H1 (cell line): Measurements from ENCODE around the gene FAM120A. TPM values are rescaled to one million over a fixed set of nuclear protein-coding genes. Genes with fewer than 3 reads are reported as not detected.

ENCODE experiments used
- EP300 ChIP-seq, 2 experiments: IDR thresholded peaks; 1 replicate in 1 of 2; 2 replicates in 1 of 2; pipeline ENCODE4 v1.6.1; 2011 to 2012; ENCODE audit warnings: low read depth in 2 of 2, low read length in 2 of 2, mild to moderate bottlenecking in 2 of 2, borderline replicate concordance in 1 of 2, inconsistent platforms in 1 of 2, moderate library complexity in 1 of 2
- SP4 ChIP-seq: IDR thresholded peaks from 2 replicates; pipeline ENCODE4 v1.6.1; 2012; ENCODE audit warnings: low read length, inconsistent platforms
- polyA plus RNA-seq, 7 experiments: library from polyadenylated mRNA; depleted of rRNA in 3 of 7; stranded (reverse) in 5 of 7; unstranded in 2 of 7; fragments of >200 nt in 5 of 7; fragments of 200-250 nt in 2 of 7; gene quantifications; 1 replicate in 5 of 7; 2 replicates in 1 of 7; 4 replicates in 1 of 7; pipeline versions ENCODE4 v1.2.1 to v1.2.3, GENCODE V29; 2011 to 2013; ENCODE audit warnings: missing spikeins in 2 of 7, mixed read lengths in 2 of 7
- total RNA-seq: library from RNA; stranded (reverse); fragmentation: NEBNext Ultra II Directional; extraction: Animal tissue kit (Norgen Biotek cat#: 25700); gene quantifications from 2 replicates; pipeline ENCODE4 v1.2.1, GENCODE V29; 2021
- TF ChIP-seq, protein P1 (sequence below): fragments of 300-600 bp; sonication (generic); IDR thresholded peaks from 2 replicates; pipeline ENCODE4 v1.7.1; 2012; ENCODE audit warnings: low read length, moderate library complexity, mild to moderate bottlenecking, inconsistent platforms; ENCODE audit not compliant: insufficient replicate concordance

FAM120A gene
- total and polyA plus RNA-seq, 2 of the 8 experiments (the other 6 are each of a cell fraction or from before 2014, with no cell fraction given) = 24.9 to 54.7 TPM

DNA sequence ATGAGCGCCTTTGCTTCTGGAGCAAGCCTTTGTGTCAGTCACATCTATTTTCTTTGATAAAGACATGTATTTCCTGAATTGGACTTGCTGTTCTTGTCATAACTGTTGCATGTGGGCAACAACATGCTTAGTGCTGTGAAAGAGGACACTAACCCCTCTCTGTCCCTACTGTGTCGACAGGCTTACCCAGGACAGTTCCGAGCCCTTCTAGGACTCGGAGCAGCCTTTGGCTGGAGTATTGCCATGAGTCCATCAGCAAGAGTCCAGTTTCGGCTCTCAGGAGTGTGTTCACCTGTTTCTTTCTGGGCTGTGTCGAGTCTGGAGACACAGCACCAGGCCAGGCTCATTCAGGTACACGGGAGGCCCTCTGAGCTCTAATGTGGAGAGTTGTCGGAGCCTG lies 88.8 kb downstream of the FAM120A start (continued):
- TF ChIP-seq, protein P1, sequence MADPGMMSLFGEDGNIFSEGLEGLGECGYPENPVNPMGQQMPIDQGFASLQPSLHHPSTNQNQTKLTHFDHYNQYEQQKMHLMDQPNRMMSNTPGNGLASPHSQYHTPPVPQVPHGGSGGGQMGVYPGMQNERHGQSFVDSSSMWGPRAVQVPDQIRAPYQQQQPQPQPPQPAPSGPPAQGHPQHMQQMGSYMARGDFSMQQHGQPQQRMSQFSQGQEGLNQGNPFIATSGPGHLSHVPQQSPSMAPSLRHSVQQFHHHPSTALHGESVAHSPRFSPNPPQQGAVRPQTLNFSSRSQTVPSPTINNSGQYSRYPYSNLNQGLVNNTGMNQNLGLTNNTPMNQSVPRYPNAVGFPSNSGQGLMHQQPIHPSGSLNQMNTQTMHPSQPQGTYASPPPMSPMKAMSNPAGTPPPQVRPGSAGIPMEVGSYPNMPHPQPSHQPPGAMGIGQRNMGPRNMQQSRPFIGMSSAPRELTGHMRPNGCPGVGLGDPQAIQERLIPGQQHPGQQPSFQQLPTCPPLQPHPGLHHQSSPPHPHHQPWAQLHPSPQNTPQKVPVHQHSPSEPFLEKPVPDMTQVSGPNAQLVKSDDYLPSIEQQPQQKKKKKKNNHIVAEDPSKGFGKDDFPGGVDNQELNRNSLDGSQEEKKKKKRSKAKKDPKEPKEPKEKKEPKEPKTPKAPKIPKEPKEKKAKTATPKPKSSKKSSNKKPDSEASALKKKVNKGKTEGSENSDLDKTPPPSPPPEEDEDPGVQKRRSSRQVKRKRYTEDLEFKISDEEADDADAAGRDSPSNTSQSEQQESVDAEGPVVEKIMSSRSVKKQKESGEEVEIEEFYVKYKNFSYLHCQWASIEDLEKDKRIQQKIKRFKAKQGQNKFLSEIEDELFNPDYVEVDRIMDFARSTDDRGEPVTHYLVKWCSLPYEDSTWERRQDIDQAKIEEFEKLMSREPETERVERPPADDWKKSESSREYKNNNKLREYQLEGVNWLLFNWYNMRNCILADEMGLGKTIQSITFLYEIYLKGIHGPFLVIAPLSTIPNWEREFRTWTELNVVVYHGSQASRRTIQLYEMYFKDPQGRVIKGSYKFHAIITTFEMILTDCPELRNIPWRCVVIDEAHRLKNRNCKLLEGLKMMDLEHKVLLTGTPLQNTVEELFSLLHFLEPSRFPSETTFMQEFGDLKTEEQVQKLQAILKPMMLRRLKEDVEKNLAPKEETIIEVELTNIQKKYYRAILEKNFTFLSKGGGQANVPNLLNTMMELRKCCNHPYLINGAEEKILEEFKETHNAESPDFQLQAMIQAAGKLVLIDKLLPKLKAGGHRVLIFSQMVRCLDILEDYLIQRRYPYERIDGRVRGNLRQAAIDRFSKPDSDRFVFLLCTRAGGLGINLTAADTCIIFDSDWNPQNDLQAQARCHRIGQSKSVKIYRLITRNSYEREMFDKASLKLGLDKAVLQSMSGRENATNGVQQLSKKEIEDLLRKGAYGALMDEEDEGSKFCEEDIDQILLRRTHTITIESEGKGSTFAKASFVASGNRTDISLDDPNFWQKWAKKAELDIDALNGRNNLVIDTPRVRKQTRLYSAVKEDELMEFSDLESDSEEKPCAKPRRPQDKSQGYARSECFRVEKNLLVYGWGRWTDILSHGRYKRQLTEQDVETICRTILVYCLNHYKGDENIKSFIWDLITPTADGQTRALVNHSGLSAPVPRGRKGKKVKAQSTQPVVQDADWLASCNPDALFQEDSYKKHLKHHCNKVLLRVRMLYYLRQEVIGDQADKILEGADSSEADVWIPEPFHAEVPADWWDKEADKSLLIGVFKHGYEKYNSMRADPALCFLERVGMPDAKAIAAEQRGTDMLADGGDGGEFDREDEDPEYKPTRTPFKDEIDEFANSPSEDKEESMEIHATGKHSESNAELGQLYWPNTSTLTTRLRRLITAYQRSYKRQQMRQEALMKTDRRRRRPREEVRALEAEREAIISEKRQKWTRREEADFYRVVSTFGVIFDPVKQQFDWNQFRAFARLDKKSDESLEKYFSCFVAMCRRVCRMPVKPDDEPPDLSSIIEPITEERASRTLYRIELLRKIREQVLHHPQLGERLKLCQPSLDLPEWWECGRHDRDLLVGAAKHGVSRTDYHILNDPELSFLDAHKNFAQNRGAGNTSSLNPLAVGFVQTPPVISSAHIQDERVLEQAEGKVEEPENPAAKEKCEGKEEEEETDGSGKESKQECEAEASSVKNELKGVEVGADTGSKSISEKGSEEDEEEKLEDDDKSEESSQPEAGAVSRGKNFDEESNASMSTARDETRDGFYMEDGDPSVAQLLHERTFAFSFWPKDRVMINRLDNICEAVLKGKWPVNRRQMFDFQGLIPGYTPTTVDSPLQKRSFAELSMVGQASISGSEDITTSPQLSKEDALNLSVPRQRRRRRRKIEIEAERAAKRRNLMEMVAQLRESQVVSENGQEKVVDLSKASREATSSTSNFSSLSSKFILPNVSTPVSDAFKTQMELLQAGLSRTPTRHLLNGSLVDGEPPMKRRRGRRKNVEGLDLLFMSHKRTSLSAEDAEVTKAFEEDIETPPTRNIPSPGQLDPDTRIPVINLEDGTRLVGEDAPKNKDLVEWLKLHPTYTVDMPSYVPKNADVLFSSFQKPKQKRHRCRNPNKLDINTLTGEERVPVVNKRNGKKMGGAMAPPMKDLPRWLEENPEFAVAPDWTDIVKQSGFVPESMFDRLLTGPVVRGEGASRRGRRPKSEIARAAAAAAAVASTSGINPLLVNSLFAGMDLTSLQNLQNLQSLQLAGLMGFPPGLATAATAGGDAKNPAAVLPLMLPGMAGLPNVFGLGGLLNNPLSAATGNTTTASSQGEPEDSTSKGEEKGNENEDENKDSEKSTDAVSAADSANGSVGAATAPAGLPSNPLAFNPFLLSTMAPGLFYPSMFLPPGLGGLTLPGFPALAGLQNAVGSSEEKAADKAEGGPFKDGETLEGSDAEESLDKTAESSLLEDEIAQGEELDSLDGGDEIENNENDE = no peak
- TF ChIP-seq EP300 (IDR thresholded peaks at IDR 0.05; ENCODE audit: borderline replicate concordance in 1 of 2, low read depth in 2 of 2, low read length in 2 of 2) (no peak), SP4 (no peak)
